Gastroesophageal sphincter (tissue), 3 donors: Measurements from ENCODE around the gene CENPF.

ENCODE experiments used
- CTCF ChIP-seq, 4 experiments: fragments of 200-600 bp in 2 of 4; fragments of 450-650 bp in 2 of 4; sonication (generic) in 1 of 4; IDR thresholded peaks; one replicate each; pipeline ENCODE4 v1.5.1; 2017 to 2019; ENCODE audit warnings: antibody characterized with exemption in 4 of 4, mild to moderate bottlenecking in 2 of 4, moderate library complexity in 2 of 4
- EP300 ChIP-seq: sonication (generic); formaldehyde crosslinking; IDR thresholded peaks from one replicate; pipeline ENCODE4 v1.6.1; 2017; ENCODE audit warnings: antibody characterized with exemption, mild to moderate bottlenecking
- POLR2A ChIP-seq, 2 donors: fragments of 450-650 bp; IDR thresholded peaks; one replicate each; pipeline ENCODE4 v1.6.1; 2017; ENCODE audit warnings: antibody characterized with exemption in 2 of 2, mild to moderate bottlenecking in 2 of 2, moderate library complexity in 1 of 2
- POLR2AphosphoS5 ChIP-seq: sonication (generic); formaldehyde crosslinking; IDR thresholded peaks from one replicate; pipeline ENCODE4 v1.6.1; 2017; ENCODE audit warnings: antibody characterized with exemption

- TF ChIP-seq CTCF (IDR thresholded peaks at IDR 0.05): no peak
- no peak for TF ChIP-seq POLR2AphosphoS5
- no peak for TF ChIP-seq POLR2A (IDR thresholded peaks at IDR 0.05)
- no peak for TF ChIP-seq EP300
Observed at GRCh38 chr1:214634267-214634666, 31.3 kb downstream of the CENPF start.
